Coronary artery (tissue), 2 donors: ENCODE results near the gene IGF1R.

ENCODE experiments used
- DNase-seq: peaks from one replicate; pipeline ENCODE4 v3.0.0-alpha.2; 2017; ENCODE audit warnings: low spot score
- H3K27ac ChIP-seq, 2 donors: fragments of 200-600 bp; sonication (generic); one replicate each; pipeline ENCODE4 v1.5.1; 2016 to 2019
- H3K4me3 ChIP-seq: fragments of 200-600 bp; sonication (generic); 2 replicates; pipeline ENCODE4 v1.5.1; 2016; ENCODE audit warnings: mild to moderate bottlenecking, moderate library complexity
- CTCF ChIP-seq: fragments of 200-600 bp; sonication (generic); IDR thresholded peaks from one replicate; pipeline ENCODE4 v1.5.1; 2019; ENCODE audit warnings: antibody characterized with exemption

IGF1R gene

GRCh38 chr15:98763179-98763578, 114.8 kb downstream of the IGF1R start:
- no peak for TF ChIP-seq CTCF
- H3K27ac ChIP-seq, result peak overlapping the region in 1 of 2 donors; percentile 4
- no peak for DNase-seq
- no peak overlapping the region for H3K4me3 ChIP-seq

DNA sequence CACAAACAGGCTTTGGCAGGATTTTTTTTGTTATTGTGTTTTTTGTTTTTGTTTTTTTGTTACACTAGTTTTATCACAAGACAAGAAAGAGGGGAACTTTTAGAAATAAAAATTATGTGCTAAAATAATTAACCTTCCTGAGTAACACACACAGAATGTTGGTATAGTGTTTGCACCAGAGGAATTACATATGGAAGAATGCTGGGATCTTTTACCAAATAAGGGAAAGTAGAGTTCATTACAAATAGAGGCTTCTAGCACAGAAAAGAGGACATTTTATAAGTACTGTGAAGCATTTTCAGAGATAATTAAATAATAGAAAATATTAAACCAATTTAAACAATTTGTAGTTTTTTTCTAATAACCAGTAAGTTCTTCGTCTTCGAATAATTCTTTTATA, 116.0 kb downstream of the IGF1R start:
- no peak for DNase-seq
- Histone ChIP-seq H3K4me3 (no peak overlapping the region), H3K27ac (no peak overlapping the region)
- TF ChIP-seq CTCF, result no peak

- Histone ChIP-seq H3K4me3 (no peak overlapping the region), H3K27ac (no peak overlapping the region)
- DNase-seq, result no peak
- TF ChIP-seq CTCF, result no peak
These were observed 117.3 kb downstream of the IGF1R start for GRCh38 chr15:98765610-98766009.

DNA sequence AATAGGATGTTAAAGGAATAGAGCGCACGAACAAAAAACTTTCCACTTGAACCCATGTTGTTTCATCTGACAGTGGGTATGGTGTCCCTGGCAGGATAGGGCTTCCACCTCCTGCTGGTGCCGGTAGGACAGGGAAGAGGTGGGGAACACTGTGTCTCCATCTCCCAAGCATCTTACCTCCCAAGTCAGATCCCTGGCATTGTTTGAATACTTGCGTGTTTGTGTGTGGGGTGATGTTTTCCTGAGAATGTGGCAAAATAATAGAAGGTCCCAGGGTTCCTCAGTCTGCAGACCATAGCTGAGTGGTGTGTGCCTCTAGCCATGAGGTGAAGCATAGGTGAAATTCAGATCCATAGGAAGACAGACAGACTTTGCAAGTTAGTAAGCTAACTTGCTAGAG, 119.4 kb downstream of the IGF1R start:
- DNase-seq, result no peak
- Histone ChIP-seq H3K27ac (no peak overlapping the region), H3K4me3 (no peak overlapping the region)
- TF ChIP-seq CTCF, result no peak

DNA sequence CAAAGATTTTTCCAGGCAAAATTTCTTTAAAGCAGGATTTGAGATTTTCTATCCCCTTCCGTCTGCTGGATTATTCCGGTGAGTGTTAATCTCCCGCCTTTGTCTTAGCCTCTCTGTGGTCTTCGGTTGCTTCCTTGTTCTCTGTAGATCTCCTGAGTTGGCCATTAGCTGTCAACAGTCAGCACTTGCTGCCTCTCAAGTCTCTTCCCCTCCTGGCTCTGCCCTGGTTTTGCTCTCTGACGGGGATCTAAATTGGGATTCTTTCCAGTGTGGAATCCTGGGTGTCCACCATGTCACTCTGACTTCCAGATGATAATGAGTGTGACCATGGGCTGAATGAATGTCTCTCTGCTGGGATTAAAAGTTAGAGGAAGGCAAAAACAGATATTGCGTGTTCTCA, 121.5 kb downstream of the IGF1R start:
- no peak for DNase-seq
- no peak overlapping the region for H3K27ac ChIP-seq
- H3K4me3 ChIP-seq, result no peak overlapping the region
- TF ChIP-seq CTCF, result no peak

- no peak overlapping the region for H3K4me3 ChIP-seq
- no peak for DNase-seq
- TF ChIP-seq CTCF, result no peak
- H3K27ac ChIP-seq, result no peak overlapping the region
These were observed 122.6 kb downstream of the IGF1R start for GRCh38 chr15:98770984-98771383.

- TF ChIP-seq CTCF, result no peak
- no peak for DNase-seq
- Histone ChIP-seq H3K27ac (no peak overlapping the region), H3K4me3 (no peak overlapping the region)
These were observed 123.2 kb downstream of the IGF1R start for GRCh38 chr15:98771541-98771940.
